Measurements from ENCODE around the gene SLC25A44.

SLC25A44 gene

DNA sequence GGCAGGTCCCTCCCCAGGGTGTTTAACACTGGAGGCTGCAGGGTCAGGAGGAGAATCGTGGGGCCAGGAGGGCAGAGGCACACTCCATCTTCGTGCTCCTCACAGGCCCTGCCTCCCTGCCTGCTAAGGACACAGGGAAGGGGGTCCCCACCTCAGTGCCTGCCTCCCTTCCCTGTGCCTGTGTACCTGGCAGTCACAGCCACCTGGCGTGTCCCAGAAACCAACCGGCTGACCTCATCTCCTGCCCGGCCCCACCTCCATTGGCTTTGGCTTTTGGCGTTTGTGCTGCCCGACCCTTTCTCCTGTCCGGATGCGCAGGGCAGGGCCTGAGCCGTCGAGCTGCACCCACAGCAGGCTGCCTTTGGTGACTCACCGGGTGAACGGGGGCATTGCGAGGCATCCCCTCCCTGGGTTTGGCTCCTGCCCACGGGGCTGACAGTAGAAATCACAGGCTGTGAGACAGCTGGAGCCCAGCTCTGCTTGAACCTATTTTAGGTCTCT is 47.5 kb downstream of the SLC25A44 start:
- no peak for DNase-seq (ENCODE audit: low read depth)

DNA sequence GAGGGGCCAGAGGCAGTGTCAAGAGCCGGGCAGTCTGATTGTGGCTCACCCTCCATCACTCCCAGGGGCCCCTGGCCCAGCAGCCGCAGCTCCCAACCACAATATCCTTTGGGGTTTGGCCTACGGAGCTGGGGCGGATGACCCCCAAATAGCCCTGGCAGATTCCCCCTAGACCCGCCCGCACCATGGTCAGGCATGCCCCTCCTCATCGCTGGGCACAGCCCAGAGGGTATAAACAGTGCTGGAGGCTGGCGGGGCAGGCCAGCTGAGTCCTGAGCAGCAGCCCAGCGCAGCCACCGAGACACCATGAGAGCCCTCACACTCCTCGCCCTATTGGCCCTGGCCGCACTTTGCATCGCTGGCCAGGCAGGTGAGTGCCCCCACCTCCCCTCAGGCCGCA is 48.0 kb downstream of the SLC25A44 start, which contains the start of gene BGLAP:
Gene BGLAP (plus strand): TSS at position 259 of the 400 bp plus-strand sequence. CDS start 48 bp downstream, at position 307.
- DNase-seq (ENCODE audit: low read depth), result no peak

DNA sequence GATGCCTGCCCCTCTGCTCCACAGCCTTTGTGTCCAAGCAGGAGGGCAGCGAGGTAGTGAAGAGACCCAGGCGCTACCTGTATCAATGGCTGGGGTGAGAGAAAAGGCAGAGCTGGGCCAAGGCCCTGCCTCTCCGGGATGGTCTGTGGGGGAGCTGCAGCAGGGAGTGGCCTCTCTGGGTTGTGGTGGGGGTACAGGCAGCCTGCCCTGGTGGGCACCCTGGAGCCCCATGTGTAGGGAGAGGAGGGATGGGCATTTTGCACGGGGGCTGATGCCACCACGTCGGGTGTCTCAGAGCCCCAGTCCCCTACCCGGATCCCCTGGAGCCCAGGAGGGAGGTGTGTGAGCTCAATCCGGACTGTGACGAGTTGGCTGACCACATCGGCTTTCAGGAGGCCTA is 48.8 kb downstream of the SLC25A44 start:
- no peak for DNase-seq (ENCODE audit: low read depth)

DNA sequence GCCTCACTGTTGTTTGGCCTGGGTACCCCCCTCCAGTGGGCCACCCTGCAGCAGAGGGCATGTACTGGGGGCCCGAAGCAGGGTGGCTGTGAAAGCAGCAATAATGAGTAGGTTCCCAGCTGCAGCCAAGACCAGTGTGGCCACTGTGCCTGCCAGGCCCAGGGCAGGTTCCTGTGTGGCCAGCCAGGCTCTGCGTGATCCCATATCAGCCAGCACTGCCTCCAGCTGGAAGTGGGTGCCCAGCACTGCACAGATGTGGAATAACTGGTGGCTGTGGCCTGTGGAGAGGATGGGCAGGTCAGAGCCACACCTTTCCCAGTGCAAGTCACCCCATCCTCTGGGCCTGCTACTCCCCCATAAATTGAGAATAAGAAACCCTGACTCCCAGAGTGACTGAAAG is 50.2 kb downstream of the SLC25A44 start:
- no peak for DNase-seq (ENCODE audit: low read depth)

DNA sequence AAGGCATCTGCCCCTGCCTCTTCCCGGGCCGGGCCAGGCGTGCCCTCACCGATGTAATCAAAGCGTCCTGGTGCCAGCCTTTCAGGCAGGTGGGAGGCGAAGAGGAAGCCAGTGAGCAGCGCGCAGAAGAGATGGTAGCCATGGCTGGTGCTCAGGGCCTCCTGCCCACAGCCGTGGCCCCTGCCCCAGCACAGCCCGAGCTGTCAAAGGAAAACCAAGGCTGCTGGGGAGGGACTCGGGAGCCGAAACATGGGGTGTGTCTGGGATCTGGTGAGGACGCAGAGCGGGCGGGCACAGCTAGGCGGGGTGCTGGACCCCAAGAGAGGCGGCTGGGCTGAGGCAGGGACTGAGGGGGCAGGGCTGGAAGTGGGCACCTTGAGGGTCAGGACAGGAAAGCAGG is 50.8 kb downstream of the SLC25A44 start:
- no peak for DNase-seq (ENCODE audit: low read depth)

DNA sequence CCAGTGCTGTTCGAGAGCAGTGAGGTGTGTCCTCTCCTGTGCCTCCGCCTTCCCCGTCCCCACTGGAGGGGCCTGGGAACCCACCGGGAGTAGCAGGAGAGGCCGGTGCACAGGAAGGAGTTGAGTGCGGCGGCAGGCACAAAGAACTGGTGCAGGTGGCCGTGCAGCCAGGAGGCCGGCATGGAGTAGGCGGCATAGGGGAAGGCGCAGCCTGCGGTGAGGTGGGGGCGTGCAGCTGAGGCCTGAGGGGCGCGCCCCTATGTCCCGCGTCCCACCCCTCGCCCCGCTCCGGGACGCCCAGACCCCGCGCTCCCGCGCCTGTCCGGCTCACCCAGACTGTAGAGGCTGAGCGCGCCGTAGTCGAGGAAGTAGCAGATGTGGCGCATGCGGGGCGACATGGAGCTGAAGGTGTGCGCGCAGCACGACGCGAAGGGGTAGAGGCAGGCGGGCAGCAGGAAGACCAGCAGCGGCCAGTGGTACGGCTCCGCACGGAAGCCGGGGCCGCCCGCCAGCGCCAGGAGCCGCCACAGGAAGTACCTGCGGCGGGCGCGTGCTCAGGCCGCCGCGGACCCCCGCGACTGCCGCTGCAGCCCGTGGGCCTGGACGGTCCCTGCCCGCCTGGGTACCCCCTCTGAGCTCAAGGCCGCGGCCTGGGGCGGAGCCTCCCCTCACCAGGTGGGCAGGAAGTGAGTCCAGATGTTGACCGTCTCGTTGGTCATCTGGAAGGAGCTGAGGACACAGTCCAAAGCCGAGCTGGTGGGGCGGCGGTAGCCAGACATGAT is 51.7 kb downstream of the SLC25A44 start:
- DNase-seq (ENCODE audit: low read depth), result no peak

DNA sequence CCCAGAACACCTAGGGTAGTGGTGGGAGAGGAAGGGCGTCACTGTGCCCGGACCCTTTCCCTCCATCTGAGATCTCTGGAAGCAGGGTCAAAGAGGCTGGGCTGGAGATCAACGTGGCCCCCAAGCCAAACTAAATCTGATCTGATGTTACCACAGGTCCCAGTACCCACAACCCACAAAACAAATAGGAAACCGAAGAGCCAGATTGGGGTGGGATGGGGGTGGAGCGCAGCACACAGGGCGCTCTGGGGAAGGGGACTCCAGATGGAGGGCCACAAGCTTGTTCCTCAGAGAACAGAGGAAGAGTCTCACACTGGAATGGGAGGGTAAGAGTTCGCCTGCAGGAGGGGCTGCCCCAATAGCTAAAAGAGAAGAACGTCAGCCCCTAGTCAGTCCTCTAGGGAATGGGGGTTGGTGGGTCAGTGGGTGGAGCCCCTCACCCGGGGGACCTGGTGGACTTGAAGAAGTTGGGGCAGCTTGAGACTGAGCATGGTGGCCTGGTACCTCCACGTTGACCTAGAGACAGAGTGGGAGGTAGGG is 52.4 kb downstream of the SLC25A44 start:
- DNase-seq (ENCODE audit: low read depth), result no peak

DNA sequence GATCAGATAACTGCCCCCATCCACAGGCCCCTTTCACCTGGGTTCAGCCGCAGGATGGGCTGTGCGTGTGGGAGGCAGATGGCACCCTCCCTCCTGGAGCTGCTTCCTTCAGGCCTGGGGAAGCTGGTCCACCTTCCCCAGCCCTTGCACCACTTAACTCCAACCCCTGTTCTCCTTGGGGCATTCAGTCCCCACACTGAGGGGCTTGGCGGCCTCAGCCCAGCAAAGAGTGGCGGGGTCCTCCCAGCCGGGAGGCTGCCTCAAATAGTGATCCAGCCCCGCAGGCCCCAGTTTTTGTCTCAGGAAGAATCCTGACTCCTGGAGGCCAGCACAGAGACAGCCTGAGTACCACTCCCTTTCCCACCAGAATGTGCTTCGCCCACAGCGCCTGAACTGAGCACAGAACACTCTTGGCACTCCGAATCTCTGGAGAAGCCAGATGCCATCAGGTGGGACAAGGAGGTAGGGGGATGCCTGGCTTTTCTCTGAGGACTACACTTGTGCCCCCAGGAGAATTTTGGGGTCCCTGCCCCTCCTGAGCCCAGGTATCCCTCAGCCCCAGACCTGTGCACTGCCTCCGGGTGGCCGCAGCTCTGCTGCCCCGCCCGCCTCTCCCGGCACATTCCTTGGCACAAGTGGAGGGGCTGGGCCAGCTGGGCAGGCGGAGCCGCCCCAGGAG is 53.0 kb downstream of the SLC25A44 start:
- no peak for DNase-seq (ENCODE audit: low read depth)

DNA sequence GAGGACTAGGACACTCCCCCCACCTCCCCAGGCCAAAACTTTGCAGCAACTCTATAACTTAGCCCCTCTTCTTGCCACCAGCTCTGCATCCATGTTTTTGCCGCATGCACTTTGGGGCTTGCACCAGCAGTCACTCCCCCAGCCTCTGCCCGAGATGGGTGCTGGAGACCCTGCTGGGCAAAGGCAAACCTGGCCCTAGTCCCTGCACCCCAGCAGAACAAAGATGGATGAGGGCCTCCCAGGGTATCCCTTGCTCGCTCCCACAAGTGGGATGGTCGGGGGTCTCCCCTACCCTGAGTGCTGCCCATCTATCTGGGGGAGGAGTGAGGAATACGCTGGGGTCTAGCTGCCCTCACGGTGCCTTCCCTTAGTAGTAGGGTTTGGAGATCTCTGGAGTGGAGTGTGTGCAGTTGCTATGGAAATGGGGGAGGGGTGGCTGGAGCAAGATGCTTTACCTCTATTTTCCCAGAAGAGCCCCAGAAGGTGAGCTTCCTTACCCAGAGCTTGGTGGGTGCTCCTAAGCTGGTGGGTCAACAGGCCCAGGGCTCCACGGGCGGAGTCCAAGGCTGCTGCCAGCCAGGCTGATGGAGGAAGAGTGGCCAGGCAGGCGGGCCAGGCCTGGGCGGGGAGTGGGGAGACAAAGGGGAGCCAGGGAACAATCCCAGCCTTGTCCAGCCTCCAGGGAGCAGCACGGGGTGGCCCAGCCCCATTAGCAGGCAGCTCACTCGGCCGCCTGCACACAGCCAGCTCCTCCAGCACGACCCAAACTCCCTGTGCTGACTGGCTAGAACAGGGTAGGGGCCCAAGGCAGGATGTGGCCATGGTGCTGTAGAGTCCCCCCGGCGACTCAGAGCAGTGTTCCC is 53.8 kb downstream of the SLC25A44 start, which contains the start of gene PAQR6:
Gene PAQR6 (minus strand): TSS at position 597 of the 863 bp plus-strand sequence. CDS start 1,325 bp downstream, outside the sequence.
- no peak for DNase-seq (ENCODE audit: low read depth)

DNA sequence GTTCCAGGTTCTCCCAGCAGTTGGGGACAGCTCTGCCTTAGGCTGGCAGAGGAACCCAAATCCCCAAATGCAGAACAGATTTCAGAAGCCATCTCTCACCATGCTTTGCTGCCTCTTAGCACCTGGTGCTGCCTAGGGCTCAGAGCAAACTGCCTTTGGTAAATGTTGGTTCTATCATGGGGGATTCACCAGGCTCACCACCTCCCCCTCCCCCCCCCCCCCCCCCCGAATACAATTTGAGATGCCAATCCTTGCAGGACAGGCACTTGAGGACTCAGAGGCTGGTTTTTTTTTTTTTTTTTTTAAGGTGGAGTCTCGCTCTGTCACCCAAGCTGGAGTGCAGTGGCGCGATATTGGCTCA is 54.4 kb downstream of the SLC25A44 start:
- DNase-seq (ENCODE audit: low read depth), result no peak

DNA sequence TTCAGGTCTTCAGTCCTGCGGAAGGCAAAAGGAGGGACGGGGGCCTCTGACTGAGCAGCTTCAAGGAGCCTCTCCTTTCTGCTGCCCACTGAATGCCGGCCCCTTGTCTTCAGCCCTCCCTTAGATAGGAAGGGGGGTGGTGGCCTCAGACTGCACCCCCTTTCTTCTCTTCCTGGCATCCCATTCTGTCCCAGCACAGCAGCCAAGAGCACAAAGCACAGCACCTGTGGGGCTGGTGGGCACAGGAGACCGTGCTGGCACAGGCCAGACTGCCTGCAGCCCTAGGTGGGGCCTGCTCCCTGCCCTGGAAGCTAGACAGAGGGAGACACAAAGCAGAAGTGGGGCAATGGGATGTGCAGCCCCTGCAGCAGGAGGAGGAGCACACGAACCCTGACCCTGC is 55.7 kb downstream of the SLC25A44 start:
- DNase-seq (ENCODE audit: low read depth), result no peak

DNA sequence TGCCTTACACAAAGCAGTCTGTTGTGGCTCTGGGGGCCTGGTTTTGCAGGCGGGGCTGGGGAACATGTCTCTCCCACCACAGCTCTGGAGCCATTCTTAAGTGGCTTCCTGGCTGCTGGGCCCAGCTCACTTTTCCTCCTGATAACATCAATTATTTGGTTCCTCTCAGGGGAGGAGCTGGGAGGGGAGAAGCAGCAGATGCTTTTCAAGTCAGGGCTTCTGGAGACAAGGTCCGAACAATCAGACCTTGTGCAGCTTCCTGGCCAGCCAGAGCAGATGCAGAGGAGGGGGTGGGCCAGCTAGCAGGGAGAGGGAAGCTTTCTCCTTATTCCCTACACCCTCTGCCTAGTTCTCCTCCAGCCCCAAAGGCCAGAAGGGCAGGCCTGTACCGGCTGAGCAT is 57.6 kb downstream of the SLC25A44 start:
- no peak for DNase-seq (ENCODE audit: low read depth)

DNA sequence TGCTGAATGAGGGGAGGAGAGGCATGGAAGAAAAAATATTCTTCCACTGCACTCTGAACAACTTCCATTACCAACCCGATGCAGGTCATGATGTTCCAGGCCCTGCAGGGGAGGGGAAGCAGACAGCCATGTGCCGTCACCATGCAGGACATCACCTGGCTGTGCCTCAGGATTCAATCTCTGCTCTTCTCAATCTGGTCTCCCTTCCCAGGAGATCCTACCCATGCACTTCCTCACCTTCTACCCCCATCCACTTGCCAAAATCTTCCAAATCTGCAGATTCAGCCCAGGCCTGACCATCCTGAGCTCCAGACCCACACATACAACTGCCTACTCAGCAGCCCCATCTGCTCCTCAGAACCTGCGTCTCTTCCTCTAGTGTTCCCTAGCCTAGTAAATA is 59.7 kb downstream of the SLC25A44 start:
- no peak for DNase-seq (ENCODE audit: low read depth)

DNA sequence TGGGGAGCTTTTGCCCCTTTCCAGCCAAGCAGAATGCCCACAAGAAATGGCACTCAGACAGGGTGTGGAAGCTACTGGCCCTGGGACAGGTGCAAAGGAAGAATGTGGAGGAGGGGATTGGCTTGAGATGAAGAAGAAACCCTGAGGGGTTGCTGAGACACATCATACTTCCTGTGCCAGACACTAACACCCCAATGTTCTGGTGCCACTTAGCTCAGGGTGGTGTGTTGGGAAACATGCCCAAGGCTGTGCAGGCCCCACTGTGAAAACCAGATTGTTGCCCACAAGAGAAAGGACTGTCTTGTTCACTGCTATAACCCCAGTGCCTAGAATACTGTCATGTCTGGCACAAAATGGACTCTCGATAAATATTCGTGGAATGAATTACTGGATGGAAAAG is 63.8 kb downstream of the SLC25A44 start:
- DNase-seq (ENCODE audit: low read depth), result no peak

DNA sequence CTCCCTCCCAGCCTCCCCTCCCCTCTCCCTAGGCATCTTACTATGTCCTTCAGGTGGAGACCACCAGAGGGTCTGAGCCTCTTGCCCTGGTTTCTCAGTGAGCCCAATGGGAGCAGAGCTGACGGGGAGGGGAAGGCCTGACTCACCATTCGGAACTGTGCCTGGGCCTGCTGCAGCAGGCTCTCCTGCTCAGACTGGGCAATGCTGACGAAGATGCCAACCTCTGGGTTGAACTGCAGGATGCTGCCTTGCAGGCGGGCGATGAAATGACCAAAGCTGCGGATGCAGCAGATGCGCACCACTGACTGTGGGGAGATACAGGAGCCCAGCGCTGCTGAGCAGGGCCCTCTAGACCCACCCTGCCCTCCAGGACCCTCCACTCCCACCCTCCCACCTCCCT is 65.0 kb downstream of the SLC25A44 start:
- no peak for DNase-seq (ENCODE audit: low read depth)

DNA sequence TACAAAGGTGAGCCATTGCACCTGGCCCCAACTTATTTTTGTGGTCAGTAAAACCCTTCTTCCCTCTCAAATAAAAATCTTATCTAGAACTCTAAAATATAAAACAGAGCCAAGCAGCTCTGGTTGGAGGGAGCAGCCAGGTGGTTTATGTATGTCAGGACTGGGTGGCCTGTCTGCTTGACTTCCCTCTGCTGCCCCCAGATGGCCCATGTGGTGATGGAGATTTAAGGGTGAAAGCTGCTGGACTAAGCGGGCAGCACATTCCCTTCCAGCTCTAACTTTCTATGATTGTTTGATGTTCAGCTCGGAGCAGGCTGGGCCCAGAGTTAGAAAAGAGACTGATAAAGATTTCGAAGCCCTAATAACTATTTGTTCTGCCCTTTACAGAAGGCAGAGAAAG is 65.9 kb downstream of the SLC25A44 start:
- no peak for DNase-seq (ENCODE audit: low read depth)

DNA sequence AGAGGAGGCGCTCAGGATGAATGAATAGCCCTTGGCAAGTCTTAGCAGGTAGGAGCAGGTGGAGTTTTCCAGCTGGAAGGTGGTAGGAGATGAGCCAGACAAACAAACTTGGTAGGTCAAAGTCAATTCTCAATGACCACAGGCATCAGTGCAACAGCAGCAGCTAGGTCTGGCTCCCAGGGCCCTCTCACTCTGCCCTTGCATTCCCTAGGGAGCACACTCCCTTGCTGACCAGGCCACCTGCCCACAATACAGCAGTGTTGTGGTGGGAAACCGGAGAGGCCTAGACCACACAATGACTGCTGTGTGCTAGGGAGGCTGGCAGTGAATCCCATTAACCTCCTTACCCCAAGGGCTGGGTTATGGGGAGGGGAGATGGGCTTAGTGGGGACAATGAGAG is 67.0 kb downstream of the SLC25A44 start:
- DNase-seq (ENCODE audit: low read depth), result no peak
